GM20431 (cell line): ENCODE measurements around the gene MIOX.
"Not testable (repeated sequence)": the region's sequence is repeated elsewhere in the genome, so short reads cannot be mapped to it uniquely, and the experiment has no call there.

Source experiments
- in situ Hi-C: fragments of 300-500 bp; cut with MseI, MboI; formaldehyde crosslinking; loops from one replicate; pipeline ENCODE4 v1.15.0; 2020; ENCODE audit warnings: low sequenced_read_pairs; ENCODE audit not compliant: unreplicated experiment

The MIOX gene

GRCh38 chr22:50525858-50526107 is 39.1 kb downstream of the MIOX start:
- in situ Hi-C loops, result no loop called here

- in situ Hi-C loops, result no loop called here
These were observed 39.6 kb downstream of the MIOX start for GRCh38 chr22:50526108-50526833.

- in situ Hi-C loops, result no loop called here
These were observed 40.5 kb downstream of the MIOX start for GRCh38 chr22:50526834-50527801.

- in situ Hi-C loops, result no loop called here
These were observed 41.4 kb downstream of the MIOX start for GRCh38 chr22:50527921-50528681.

- in situ Hi-C loops, result no loop called here
These were observed 42.2 kb downstream of the MIOX start for GRCh38 chr22:50528682-50529415.

- in situ Hi-C loops, result no loop called here
These were observed 42.8 kb downstream of the MIOX start for GRCh38 chr22:50529416-50529896.

- in situ Hi-C loops, result no loop called here
These were observed 43.4 kb downstream of the MIOX start, which contains the start of gene TYMP for GRCh38 chr22:50529897-50530579. TYMP (minus strand) TSS chr22:50530012; CDS start chr22:50529709, 303 bp downstream.

- in situ Hi-C loops, result no loop called here
These were observed 43.9 kb downstream of the MIOX start for GRCh38 chr22:50530580-50530876.

- in situ Hi-C loops, result no loop called here
These were observed 44.4 kb downstream of the MIOX start for GRCh38 chr22:50530877-50531545.

GRCh38 chr22:50531546-50531961 is 44.9 kb downstream of the MIOX start:
- in situ Hi-C loops, result no loop called here

- in situ Hi-C loops, result no loop called here
These were observed 45.5 kb downstream of the MIOX start for GRCh38 chr22:50531962-50532674.

- in situ Hi-C loops, result no loop called here
These were observed 46.5 kb downstream of the MIOX start for GRCh38 chr22:50532824-50533796.

- in situ Hi-C loops, result not testable (repeated sequence)
These were observed 47.4 kb downstream of the MIOX start for GRCh38 chr22:50533856-50534711.

GRCh38 chr22:50535113-50535512 is 48.5 kb downstream of the MIOX start:
- in situ Hi-C loops, result no loop called here

GRCh38 chr22:50536226-50536625 is 49.6 kb downstream of the MIOX start:
- in situ Hi-C loops, result no loop called here

GRCh38 chr22:50537765-50538164 is 51.1 kb downstream of the MIOX start:
- in situ Hi-C loops, result no loop called here
